Lower leg skin (tissue), 4 donors: ENCODE data around the gene SETD1A. TPM values are rescaled to one million over a fixed set of nuclear protein-coding genes. Genes with fewer than 3 reads are reported as not detected.

Source experiments
- DNase-seq, 2 donors: peaks; one replicate each; pipeline ENCODE4 v3.0.0-alpha.2; 2019; ENCODE audit warnings: low spot score in 2 of 2
- H3K4me3 ChIP-seq: fragments of 200-600 bp; sonication (generic); 2 replicates; pipeline ENCODE4 v1.5.1; 2017; ENCODE audit warnings: mild to moderate bottlenecking, low read depth; ENCODE audit not compliant: poor library complexity, severe bottlenecking
- POLR2A ChIP-seq, 2 donors: fragments of 450-650 bp; IDR thresholded peaks; one replicate each; pipeline ENCODE4 v1.6.1; 2016 to 2017; ENCODE audit warnings: antibody characterized with exemption in 2 of 2, mild to moderate bottlenecking in 1 of 2, moderate library complexity in 1 of 2
- WGBS, 2 donors: methylation state at CpG; one replicate each; pipeline ENCODE4 v1.1.5; 2018; 5-methylcytosine and 5-hydroxymethylcytosine counted together
- intact Hi-C: fragments of 100-400 bp; cut with DNase I; formaldehyde crosslinking; loops from one replicate; pipeline ENCODE4 v1.15.0; 2023; ENCODE audit warnings: low total_unique reads
- total RNA-seq, 4 donors: library from RNA; depleted of rRNA; stranded (reverse); fragments of >200 nt; gene quantifications; one replicate each; pipeline ENCODE4 v1.1.0, GENCODE V29; 2016
- TF ChIP-seq, protein P1 (sequence below), 3 donors: fragments of 450-650 bp; IDR thresholded peaks; one replicate each; pipeline ENCODE4 v1.5.1; 2016; ENCODE audit warnings: antibody characterized with exemption in 3 of 3, mild to moderate bottlenecking in 3 of 3, moderate library complexity in 2 of 3

The SETD1A gene
- total RNA-seq, 4 donors from 2014 or later, result 9.2 to 22.4 (median 10.7) TPM

- peak in 1 of 2 donors; percentile 40 for DNase-seq
- no peak overlapping the region for H3K4me3 ChIP-seq
- no peak for TF ChIP-seq POLR2A (IDR thresholded peaks at IDR 0.05)
- TF ChIP-seq, protein P1, sequence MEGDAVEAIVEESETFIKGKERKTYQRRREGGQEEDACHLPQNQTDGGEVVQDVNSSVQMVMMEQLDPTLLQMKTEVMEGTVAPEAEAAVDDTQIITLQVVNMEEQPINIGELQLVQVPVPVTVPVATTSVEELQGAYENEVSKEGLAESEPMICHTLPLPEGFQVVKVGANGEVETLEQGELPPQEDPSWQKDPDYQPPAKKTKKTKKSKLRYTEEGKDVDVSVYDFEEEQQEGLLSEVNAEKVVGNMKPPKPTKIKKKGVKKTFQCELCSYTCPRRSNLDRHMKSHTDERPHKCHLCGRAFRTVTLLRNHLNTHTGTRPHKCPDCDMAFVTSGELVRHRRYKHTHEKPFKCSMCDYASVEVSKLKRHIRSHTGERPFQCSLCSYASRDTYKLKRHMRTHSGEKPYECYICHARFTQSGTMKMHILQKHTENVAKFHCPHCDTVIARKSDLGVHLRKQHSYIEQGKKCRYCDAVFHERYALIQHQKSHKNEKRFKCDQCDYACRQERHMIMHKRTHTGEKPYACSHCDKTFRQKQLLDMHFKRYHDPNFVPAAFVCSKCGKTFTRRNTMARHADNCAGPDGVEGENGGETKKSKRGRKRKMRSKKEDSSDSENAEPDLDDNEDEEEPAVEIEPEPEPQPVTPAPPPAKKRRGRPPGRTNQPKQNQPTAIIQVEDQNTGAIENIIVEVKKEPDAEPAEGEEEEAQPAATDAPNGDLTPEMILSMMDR (IDR thresholded peaks at IDR 0.05), result no peak
- 39 to 56% methylated on average over 10 to 11 of the region's 15 CpGs for WGBS, 2 donors
- intact Hi-C loops, result no loop called here
Measured at GRCh38 chr16:30953511-30954124, 3.9 kb upstream of the SETD1A start.

DNA sequence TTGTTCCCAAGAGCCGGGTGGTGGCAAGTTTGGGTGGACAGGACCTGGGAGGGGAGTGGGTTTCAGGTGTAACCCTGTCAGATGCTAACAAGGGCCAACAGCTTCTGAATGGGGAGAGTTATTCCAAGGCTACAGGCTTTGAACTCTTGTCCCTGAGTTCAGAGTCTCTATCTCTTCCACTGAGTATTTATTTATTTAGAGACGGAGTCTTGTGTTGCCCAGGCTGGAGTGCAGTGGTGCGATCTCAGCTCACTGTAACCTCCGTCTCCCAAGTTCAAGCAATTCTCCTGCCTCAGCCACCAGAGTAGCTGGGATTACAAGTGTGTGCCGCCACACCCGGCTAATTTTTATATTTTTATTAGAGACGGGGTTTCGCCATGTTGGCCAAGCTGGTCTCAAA lies 2.6 kb upstream of the SETD1A start:
- intact Hi-C loops, result no loop called here
- TF ChIP-seq, protein P1 (IDR thresholded peaks at IDR 0.05), result no peak
- TF ChIP-seq POLR2A (IDR thresholded peaks at IDR 0.05), result no peak
- WGBS, 2 donors, result 79 to 80% methylated on average over 8 of the region's 8 CpGs
- DNase-seq, result no peak
- H3K4me3 ChIP-seq, result no peak overlapping the region

GRCh38 chr16:30956601-30957455 lies 726 bp upstream of the SETD1A start:
- intact Hi-C loops, result no loop called here
- DNase-seq, result peak; percentile 67 to 97
- peak overlapping the region; percentile 75 for H3K4me3 ChIP-seq
- 24 to 29% methylated on average over 38 to 42 of the region's 42 CpGs for WGBS, 2 donors
- TF ChIP-seq, protein P1 (IDR thresholded peaks at IDR 0.05), result no peak
- no peak for TF ChIP-seq POLR2A (IDR thresholded peaks at IDR 0.05)

GRCh38 chr16:30958175-30959079 lies 873 bp downstream of the SETD1A start:
- H3K4me3 ChIP-seq, result peak overlapping the region; percentile 75
- DNase-seq, result no peak
- intact Hi-C loops, result no loop called here
- WGBS, 2 donors, result 9 to 14% methylated on average over 35 to 45 of the region's 55 CpGs
- TF ChIP-seq POLR2A (IDR thresholded peaks at IDR 0.05), result no peak
- TF ChIP-seq, protein P1 (IDR thresholded peaks at IDR 0.05), result no peak

- no peak for TF ChIP-seq POLR2A (IDR thresholded peaks at IDR 0.05)
- H3K4me3 ChIP-seq, result no peak overlapping the region
- DNase-seq, result no peak
- intact Hi-C loops, result no loop called here
- 87 to 97% methylated on average over 11 of the region's 11 CpGs for WGBS, 2 donors
Measured at GRCh38 chr16:30961384-30961783, 3.8 kb downstream of the SETD1A start.
